Uterus (tissue), 2 donors: Measurements from ENCODE around the gene ZSCAN23.

Experiments used
- POLR2A ChIP-seq, 2 donors: fragments of 450-650 bp; IDR thresholded peaks; one replicate each; pipeline ENCODE4 v1.6.1; 2016; ENCODE audit warnings: antibody characterized with exemption in 2 of 2, mild to moderate bottlenecking in 1 of 2, moderate library complexity in 1 of 2
- TF ChIP-seq, protein P1 (sequence below), 4 experiments: fragments of 200-600 bp in 2 of 4; fragments of 450-650 bp in 2 of 4; sonication (generic) in 2 of 4; IDR thresholded peaks; one replicate each; pipeline ENCODE4 v1.5.1; 2016 to 2019; ENCODE audit warnings: antibody characterized with exemption in 4 of 4, mild to moderate bottlenecking in 2 of 4, moderate library complexity in 1 of 4

DNA sequence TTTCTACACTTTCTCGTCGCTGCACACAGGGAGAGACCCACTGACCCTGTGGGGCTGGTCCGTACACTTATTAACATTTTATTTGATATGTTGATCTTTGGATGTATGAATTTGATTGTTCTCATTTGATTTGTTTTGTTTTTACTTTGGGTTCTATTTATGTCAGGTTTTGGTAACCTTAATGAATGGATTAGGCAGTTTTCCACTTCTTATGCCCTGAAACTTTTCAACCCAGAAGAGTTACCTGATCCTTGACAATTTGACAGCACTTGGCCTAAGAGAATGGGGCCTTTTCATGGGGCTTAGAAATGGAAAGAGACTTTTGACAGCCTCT is 48.7 kb upstream of the ZSCAN23 start:
- no peak for TF ChIP-seq POLR2A (IDR thresholded peaks at IDR 0.05)
- TF ChIP-seq, protein P1, sequence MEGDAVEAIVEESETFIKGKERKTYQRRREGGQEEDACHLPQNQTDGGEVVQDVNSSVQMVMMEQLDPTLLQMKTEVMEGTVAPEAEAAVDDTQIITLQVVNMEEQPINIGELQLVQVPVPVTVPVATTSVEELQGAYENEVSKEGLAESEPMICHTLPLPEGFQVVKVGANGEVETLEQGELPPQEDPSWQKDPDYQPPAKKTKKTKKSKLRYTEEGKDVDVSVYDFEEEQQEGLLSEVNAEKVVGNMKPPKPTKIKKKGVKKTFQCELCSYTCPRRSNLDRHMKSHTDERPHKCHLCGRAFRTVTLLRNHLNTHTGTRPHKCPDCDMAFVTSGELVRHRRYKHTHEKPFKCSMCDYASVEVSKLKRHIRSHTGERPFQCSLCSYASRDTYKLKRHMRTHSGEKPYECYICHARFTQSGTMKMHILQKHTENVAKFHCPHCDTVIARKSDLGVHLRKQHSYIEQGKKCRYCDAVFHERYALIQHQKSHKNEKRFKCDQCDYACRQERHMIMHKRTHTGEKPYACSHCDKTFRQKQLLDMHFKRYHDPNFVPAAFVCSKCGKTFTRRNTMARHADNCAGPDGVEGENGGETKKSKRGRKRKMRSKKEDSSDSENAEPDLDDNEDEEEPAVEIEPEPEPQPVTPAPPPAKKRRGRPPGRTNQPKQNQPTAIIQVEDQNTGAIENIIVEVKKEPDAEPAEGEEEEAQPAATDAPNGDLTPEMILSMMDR (IDR thresholded peaks at IDR 0.05), result no peak
